RWPE2 (cell line): ENCODE data around the gene NAALADL1.

Experiments used
- ATAC-seq: fragments of 200-7000 bp; cut with Tn5 transposase; 3 replicates; pipeline ENCODE4 v1.9.1; 2021; ENCODE audit warnings: low read depth
- DNase-seq: peaks from one replicate; pipeline ENCODE4 v3.0.0-alpha.2; 2020; ENCODE audit warnings: low spot score
- H3K27ac ChIP-seq: fragments of 450-650 bp; 2 replicates; pipeline ENCODE4 v1.5.1; 2017; ENCODE audit warnings: mild to moderate bottlenecking; ENCODE audit not compliant: poor library complexity, severe bottlenecking
- H3K27me3 ChIP-seq: fragments of 250-450 bp; sonication (Bioruptor Pico); 2 replicates; pipeline ENCODE4 v1.5.1; 2021; ENCODE audit warnings: mild to moderate bottlenecking, moderate library complexity; ENCODE audit not compliant: insufficient read depth, poor library complexity, severe bottlenecking
- H3K36me3 ChIP-seq: fragments of 250-450 bp; sonication (Bioruptor Pico); 2 replicates; pipeline ENCODE4 v1.5.1; 2020; ENCODE audit warnings: low read depth, mild to moderate bottlenecking, moderate library complexity
- H3K4me1 ChIP-seq: fragments of 250-450 bp; sonication (Bioruptor Pico); 2 replicates; pipeline ENCODE4 v1.5.1; 2021; ENCODE audit warnings: mild to moderate bottlenecking, moderate library complexity; ENCODE audit not compliant: insufficient read depth, poor library complexity, severe bottlenecking
- H3K4me3 ChIP-seq: fragments of 250-450 bp; sonication (Bioruptor Pico); 2 replicates; pipeline ENCODE4 v1.5.1; 2021; ENCODE audit warnings: mild to moderate bottlenecking, moderate library complexity; ENCODE audit not compliant: severe bottlenecking
- H3K9me3 ChIP-seq: fragments of 250-450 bp; sonication (Bioruptor Pico); 2 replicates; pipeline ENCODE4 v1.5.1; 2021; ENCODE audit warnings: mild to moderate bottlenecking, moderate library complexity; ENCODE audit not compliant: severe bottlenecking
- CTCF ChIP-seq: fragments of 450-650 bp; IDR thresholded peaks from one replicate; pipeline ENCODE4 v1.5.1; 2017; ENCODE audit warnings: mild to moderate bottlenecking, moderate library complexity; ENCODE audit not compliant: poor library complexity, severe bottlenecking

Gene NAALADL1, protein sequence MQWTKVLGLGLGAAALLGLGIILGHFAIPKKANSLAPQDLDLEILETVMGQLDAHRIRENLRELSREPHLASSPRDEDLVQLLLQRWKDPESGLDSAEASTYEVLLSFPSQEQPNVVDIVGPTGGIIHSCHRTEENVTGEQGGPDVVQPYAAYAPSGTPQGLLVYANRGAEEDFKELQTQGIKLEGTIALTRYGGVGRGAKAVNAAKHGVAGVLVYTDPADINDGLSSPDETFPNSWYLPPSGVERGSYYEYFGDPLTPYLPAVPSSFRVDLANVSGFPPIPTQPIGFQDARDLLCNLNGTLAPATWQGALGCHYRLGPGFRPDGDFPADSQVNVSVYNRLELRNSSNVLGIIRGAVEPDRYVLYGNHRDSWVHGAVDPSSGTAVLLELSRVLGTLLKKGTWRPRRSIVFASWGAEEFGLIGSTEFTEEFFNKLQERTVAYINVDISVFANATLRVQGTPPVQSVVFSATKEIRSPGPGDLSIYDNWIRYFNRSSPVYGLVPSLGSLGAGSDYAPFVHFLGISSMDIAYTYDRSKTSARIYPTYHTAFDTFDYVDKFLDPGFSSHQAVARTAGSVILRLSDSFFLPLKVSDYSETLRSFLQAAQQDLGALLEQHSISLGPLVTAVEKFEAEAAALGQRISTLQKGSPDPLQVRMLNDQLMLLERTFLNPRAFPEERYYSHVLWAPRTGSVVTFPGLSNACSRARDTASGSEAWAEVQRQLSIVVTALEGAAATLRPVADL

DNA sequence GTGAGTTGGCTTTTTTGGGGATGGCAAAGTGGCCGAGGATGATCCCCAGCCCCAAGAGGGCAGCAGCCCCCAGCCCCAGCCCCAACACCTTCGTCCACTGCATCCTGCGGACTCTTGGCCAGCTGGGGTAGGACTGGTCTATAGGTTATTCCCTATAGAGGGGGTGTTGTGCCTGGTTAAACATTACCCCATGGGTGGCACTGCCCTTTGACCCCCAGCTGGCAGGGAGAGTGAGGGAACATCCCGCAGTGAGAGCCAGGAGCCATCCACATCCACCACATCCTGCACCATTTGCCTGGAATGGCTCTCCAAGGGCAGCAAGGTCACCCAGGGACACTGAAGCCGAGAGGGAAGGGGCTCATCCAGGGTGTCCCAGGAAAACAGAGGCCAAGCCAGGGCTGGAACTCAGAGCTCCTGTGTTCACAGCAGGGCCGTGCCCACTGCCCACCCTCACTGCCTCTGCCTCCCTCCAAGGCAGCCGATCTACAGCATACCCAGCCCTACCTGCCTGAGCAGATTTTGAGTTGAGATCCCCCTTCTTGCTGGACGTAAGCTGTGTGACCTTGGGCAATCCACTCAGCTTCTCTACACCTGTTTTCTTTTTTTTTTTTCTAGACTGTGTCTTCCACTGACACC is at the start of gene NAALADL1:
Gene NAALADL1 (minus strand): TSS at position 135 of the 636 bp plus-strand sequence. CDS start 32 bp downstream, at position 103.
- DNase-seq (no peak), ATAC-seq (no peak)
- H3K27me3 ChIP-seq, result no peaks in the 10 kb centered on the region
- H3K9me3 ChIP-seq, result no peaks in the 10 kb centered on the region
- no peaks in the 10 kb centered on the region for H3K4me1 ChIP-seq
- H3K36me3 ChIP-seq, result no peaks in the 10 kb centered on the region
- no peak within 1 kb of the TSS for H3K27ac ChIP-seq
- no peak within 1 kb of the TSS for H3K4me3 ChIP-seq
- no peak for TF ChIP-seq CTCF

DNA sequence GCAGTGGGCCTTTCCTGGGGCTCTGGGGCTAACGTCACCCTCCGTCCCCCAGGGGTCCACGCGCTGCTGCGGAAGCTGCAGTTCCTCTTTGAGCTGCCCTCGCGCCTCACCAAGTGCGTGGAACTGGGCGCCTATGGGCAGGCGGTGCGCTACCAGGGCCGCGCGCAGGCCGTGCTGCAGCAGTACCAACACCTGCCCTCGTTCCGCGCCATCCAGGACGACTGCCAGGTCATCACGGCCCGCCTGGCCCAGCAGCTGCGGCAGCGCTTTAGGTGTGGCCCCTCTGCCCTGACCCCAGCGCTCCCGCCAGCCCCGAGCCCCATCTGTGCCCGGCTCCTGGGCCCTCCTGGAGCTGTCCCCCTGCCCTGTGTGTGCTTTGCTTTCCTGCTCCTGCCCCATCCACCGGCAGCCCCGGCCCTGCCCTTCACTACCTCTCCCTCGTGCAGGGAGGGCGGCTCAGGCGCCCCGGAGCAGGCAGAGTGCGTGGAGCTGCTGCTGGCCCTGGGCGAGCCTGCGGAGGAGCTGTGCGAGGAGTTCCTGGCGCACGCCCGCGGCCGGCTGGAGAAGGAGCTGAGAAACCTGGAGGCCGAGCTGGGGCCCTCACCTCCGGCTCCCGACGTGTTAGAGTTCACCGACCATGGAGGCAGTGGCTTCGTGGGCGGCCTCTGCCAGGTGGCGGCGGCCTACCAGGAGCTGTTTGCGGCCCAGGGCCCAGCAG is 49.6 kb upstream of the NAALADL1 start:
- no peak overlapping the region for H3K27ac ChIP-seq
- H3K9me3 ChIP-seq, result no peaks in the 10 kb centered on the region
- DNase-seq (peak; percentile 59), ATAC-seq (no peak)
- H3K4me3 ChIP-seq, result no peak overlapping the region
- TF ChIP-seq CTCF, result no peak
- no peaks in the 10 kb centered on the region for H3K4me1 ChIP-seq
- 0 out of 2 replicates have a peak, but pooled peaks cover 3% of the 10 kb centered on the region for H3K36me3 ChIP-seq
- no peaks in the 10 kb centered on the region for H3K27me3 ChIP-seq

GRCh38 chr11:65107078-65107477 is 48.7 kb upstream of the NAALADL1 start:
- DNase-seq (no peak), ATAC-seq (no peak)
- Histone ChIP-seq H3K9me3 (no peaks in the 10 kb centered on the region), H3K4me1 (no peaks in the 10 kb centered on the region), H3K27ac (no peak overlapping the region), H3K4me3 (no peak overlapping the region), H3K36me3 (0 out of 2 replicates have a peak, but pooled peaks cover 8% of the 10 kb centered on the region), H3K27me3 (no peaks in the 10 kb centered on the region)
- no peak for TF ChIP-seq CTCF

DNA sequence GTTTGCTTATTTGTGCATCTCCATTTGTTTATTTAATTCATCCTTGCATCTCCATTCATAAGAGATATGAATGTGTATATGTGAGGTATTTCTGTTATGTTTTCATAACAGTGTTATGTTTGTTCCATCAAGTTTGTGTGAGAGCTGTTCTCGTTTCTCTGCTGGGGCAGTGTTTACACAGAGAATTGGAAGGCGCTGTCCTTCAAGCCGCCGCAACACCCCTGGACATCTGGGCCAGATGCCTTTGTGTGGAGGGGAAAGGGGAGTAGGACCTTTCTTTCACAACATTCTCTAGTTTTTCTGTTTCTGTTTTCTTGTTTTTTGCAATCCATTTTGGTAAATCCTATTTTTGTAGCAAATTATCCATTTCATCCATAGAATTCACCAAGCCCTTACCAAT is 46.3 kb upstream of the NAALADL1 start:
- Histone ChIP-seq H3K27ac (no peak overlapping the region), H3K36me3 (0 out of 2 replicates have a peak, but pooled peaks cover 8% of the 10 kb centered on the region), H3K9me3 (no peaks in the 10 kb centered on the region), H3K27me3 (no peaks in the 10 kb centered on the region), H3K4me3 (no peak overlapping the region), H3K4me1 (no peaks in the 10 kb centered on the region)
- ATAC-seq (no peak), DNase-seq (no peak)
- TF ChIP-seq CTCF, result no peak
